NCI-H226 (cell line): ENCODE measurements around the gene FOXG1.

Source experiments
- DNase-seq: peaks from one replicate; pipeline ENCODE4 v3.0.0-alpha.2; 2015

FOXG1 gene

DNA sequence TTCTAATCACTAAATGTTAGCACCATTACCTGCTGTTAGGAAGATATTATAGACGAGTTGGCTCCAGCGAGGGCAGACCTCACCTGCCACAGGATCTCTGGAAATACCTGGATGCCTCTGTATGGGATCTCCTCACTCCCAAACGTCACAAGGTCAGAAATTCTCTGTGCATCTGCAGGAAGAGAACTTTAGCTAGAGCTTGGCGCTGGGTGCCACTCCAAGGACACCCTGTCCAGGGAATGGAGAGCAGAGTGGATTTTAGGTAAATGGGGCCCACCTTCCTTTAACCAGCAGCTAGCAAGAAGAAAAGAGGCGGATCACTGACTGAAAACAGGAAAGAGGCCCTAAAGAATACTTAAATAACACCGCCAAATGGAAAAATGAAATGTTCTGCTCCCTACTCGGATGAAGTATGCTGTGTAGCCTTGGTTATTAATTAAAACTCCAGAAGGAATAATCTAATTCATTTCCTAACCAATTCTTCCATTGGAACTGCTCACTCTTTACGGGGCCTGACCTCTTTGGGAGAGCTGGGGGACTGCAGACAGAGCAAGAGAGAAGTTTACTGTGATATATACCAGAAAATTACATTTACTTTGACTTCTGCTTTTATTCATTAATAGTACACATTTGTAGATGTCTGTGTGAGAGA, 4.2 kb upstream of the FOXG1 start:
- no peak for DNase-seq

GRCh38 chr14:28762955-28763326, 3.6 kb upstream of the FOXG1 start:
- DNase-seq, result no peak

- no peak for DNase-seq
These were observed 2.8 kb upstream of the FOXG1 start for GRCh38 chr14:28763751-28764256.

DNA sequence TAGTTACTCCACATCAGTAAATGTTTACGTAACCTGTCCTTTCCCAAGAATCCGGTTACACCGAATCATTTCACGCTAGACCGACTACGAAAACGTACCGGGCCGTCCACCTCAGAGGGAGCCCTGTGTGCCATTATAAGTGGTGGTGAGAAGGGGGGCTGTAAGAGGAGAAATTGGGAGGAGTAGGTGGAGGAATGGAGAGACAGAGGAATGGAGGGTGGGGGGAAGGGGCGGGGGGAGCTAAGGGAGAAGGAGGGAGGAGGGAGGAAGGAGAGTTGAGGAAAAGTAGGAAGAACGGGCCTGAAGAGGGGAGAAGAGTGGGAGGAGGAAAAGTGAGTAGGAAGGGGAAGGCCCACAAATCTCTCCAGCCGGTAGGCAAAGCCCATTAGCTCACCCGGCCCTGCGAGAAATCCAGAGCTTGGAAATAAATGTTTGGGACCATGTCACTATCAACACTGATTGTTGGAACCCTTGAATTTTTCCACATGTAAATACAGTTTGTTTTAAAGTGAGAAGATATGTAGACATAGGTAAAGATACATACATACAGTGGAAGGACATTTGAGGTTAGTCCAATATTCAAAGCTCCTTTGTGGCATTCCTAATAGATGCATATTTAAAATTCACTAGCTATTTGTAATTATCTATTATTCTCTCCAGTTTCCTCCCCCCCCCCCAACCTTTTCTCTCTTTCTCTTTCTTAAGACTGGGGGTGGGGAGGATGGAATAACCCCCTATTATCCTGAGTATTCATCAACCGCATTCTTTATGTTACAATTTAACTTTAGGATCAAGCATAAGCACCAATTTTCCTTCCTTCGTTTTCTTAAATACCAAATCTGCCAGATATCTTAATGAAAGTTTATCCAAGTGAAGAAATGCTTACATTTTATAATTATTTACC, 2.1 kb upstream of the FOXG1 start:
- DNase-seq, result no peak

GRCh38 chr14:28765169-28765830, 1.3 kb upstream of the FOXG1 start:
- DNase-seq, result no peak

- DNase-seq, result no peak
These were observed 637 bp upstream of the FOXG1 start for GRCh38 chr14:28765831-28766468.

DNA sequence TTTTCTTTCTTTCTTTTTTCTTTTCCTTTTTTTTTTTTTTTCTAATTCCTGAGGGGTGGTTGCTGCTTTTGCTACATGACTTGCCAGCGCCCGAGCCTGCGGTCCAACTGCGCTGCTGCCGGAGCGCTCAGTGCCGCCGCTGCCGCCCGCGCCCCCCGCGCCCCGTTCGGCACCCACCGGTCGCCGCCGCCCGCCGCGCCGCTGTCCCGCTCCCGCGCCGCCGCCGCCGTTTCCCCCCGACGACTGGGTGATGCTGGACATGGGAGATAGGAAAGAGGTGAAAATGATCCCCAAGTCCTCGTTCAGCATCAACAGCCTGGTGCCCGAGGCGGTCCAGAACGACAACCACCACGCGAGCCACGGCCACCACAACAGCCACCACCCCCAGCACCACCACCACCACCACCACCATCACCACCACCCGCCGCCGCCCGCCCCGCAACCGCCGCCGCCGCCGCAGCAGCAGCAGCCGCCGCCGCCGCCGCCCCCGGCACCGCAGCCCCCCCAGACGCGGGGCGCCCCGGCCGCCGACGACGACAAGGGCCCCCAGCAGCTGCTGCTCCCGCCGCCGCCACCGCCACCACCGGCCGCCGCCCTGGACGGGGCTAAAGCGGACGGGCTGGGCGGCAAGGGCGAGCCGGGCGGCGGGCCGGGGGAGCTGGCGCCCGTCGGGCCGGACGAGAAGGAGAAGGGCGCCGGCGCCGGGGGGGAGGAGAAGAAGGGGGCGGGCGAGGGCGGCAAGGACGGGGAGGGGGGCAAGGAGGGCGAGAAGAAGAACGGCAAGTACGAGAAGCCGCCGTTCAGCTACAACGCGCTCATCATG, 654 bp downstream of the FOXG1 start:
- no peak for DNase-seq

GRCh38 chr14:28767853-28768741, 1.5 kb downstream of the FOXG1 start:
- no peak for DNase-seq

DNA sequence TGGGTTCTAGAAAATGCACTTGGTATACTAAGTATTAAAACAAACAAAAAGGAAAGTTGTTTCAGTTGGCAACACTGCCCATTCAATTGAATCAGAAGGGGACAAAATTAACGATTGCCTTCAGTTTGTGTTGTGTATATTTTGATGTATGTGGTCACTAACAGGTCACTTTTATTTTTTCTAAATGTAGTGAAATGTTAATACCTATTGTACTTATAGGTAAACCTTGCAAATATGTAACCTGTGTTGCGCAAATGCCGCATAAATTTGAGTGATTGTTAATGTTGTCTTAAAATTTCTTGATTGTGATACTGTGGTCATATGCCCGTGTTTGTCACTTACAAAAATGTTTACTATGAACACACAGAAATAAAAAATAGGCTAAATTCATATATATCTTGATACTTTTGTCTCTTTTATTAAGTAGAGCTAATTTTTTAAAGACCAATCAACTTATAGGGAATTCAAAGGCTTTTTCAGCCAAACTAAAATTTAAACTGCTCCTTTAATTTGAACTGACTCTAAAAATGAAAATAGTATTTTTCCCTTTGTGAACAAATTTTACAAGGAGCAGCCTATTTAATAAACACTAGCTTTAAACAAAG, 2.8 kb downstream of the FOXG1 start:
- DNase-seq, result no peak

DNA sequence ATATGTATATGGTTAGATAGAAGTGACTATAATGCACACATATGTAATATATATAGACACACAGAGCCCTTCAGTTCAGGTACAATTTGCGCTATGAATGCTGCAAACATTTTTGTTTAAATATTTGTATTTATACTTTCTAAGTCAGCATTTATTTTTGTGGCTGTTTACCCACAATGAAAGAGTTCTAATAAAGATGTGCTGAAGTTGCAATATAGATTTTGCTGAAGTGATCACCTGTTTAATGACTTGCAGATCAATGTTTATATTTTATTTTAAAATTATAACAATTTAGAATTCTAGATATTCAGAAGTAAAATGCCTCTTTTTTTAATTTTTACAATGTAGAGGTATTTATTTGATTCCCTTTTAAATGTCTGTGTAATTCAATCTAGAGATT, 3.5 kb downstream of the FOXG1 start:
- DNase-seq, result no peak

DNA sequence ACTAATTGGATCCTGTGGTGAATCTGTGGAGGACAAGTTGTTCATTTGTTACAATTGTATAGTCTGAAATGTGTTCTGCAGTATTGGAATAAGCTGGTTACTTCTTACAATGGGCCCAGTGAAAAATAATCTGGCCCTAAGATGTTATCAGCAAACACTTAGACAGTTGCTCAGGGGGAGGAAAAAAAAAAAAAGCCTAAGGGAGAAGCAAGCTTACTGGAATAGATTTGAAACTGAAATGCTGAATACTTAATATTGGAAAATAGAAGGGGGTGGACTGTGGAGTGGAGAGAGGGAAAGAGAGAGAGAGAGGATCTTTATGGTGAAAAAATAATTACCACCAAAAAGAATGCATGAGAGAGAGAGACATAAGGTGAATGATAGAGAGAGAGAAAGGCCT, 4.0 kb downstream of the FOXG1 start:
- DNase-seq, result no peak

GRCh38 chr14:28771168-28771567, 4.6 kb downstream of the FOXG1 start:
- DNase-seq, result no peak

DNA sequence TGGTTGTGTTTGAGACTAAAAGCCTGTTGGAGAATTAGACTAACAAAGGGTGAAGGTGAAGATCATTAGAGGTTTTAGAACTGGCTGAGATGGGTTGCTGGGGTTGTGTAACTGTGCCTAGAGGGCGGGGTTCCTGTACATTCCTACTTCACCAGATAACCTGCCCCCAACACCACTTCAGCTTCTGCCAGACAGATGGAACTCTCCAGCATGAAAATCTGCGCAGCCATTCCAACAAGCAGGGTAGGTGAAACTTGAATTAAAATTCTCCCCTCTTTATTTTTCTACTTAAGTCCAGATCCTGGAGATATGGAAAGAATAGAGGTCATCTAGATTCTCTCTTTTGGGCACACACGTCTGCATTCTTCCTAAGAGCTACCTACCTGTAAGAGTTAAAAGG, 6.0 kb downstream of the FOXG1 start:
- no peak for DNase-seq

DNA sequence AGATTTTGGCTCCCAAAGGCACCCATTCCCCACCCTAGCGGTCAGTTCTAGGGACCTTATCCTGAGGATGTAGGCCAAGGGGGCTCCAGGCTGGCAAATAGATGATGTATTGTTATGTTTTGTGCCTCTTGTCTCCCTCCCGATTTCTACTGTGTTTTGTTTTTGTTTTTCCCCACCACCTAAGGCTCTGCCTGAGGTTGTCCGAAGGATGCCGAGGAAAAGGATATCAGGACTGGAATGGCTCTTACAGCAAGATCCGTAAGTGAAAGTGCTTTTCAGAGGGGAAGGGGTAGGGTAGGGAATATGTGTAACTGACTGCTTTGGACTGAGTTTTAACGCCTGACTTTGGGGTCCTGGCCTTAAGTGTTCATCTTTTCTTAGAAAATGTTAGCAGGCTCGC, 6.6 kb downstream of the FOXG1 start:
- no peak for DNase-seq

DNA sequence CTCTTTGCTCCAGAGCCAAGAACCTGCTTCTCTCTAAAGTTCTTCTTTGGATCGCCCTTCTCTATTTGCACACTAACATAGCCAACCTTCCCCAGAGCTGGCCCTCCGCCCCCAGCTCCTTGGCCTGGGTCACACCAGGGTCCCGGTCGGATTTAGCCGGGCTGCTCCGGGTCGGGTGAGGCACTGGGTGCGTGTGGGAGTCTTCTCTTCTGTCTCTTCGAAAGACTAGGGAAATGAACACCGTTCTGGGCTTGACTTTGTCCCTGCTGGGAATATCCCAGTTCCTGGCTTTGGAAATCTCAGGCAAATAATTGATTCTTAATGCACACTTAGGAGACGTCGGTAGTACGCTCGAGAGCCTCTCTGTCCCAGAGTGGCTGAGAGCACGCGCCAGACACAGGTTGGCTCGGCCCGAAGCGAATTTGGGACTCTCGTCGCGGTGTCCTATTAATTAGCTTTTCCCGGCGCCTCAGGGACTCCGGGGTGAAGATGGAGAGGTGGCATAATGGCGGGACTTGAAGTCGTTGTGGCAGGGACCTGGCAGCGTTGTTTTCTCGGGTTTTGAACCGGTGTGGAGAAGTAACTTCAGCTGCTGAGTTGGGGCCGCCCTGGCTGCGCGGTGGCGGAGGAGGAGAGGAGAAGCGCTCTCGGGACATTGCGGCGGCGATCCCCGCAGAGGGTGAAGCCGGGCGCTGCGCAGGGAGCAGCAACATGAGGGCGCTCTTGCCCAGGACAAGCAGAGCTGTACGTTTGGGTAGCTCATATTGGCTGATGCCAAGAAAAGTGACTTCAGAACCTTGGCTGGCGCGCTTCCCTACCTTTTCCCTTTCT, 7.5 kb downstream of the FOXG1 start:
- DNase-seq, result no peak

DNA sequence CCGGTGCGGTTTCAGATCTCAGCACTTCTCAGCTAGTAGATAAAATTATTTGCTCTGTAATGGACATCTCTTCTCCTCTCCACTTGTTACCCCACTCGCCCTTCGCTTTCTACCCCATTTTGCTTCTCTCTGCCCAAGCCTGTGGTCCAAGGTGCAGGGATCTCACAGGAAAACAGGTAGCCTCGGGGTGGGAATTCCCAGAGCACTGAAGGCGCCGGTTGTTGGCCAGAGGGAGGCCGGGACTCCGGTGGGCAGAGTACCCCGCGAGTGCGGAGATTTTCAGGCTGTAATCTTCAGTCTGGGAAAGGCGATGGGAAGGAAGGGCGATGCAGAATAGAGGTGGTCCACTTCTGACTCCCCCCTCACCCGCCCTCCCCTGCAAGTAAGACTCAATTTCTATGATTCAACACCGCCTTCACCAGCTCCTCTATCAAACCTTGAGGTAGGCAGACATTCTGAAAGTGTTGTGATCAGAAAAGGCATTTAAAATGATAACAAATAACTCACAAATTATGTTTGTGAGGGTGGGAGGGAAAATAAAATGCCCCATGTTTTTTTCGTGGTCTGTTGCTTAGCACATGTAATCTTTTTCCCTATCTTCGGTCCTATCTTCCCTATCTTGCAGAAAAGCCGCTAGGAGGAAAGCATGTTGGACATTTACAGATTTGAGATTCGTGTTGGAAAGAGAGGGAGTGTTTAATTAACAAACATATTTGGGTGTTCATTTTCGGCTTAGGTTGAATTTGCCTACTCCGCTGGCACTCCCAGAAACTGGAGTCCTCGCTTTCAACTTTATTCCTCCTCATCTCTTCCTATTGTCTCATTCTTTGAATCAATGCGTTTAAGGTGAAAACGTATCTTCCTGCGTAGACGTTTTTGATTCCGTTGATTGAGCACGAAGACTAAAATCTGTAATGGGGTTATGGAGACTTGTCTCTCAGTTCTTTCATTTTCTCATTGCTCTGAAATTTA, 8.5 kb downstream of the FOXG1 start:
- DNase-seq, result no peak

DNA sequence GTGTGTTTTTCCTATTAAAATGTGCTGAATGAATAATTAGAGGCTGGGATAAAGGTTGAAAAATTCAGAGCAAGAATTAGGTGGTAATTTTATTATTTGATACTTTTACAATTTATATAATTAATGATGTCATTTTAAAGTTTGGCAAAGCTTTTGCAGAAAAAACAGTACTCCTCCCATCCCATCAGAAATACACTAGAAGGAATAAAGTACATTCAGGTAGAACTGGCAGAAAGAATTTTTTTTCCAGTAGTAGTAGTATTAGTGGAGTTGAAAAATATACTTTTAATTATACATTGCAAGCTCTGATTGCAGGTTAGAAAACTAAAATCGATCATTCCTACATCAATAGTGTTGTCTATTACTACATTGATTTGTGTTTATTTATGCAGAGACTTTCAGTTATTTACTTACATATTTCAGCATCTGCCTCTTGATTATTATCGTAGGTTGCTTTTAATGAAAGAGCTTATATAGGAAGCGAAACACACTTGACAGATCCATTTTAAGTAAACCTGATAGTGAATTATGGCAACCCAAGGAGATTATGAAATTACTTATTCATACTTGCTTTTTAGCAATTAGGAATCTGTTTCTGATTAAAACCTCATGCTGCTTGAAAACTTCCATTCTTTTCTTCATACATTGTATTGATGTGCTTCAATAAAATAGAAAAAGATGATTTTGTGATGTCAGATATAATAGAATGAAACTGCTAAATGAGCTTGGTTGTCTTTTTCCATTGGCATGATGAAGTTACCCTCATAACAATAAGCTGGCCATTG, 10.1 kb downstream of the FOXG1 start:
- DNase-seq, result no peak
